GM21447 (cell line): ENCODE data around the gene TPGS1.

Experiments
- ATAC-seq: cut with Tn5 transposase; IDR thresholded peaks from one replicate; pipeline ENCODE4 v1.9.1; 2021; ENCODE audit not compliant: unreplicated experiment

Gene TPGS1, protein sequence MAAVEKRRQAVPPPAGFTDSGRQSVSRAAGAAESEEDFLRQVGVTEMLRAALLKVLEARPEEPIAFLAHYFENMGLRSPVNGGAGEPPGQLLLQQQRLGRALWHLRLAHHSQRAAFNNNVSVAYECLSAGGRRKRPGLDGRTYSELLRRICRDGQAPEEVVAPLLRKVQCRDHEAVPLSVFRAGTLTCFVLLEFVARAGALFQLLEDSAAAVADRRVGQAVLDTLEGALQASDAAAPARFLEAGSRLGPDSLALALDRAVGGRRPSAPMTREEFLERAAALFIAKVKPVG

GRCh38 chr19:507286-508203 is at the start of gene TPGS1:
Gene TPGS1 (plus strand): TSS chr19:507497. CDS start chr19:507507, 10 bp downstream.
- peak; percentile 58 for ATAC-seq

GRCh38 chr19:457636-458035 is 49.7 kb upstream of the TPGS1 start:
- no peak for ATAC-seq

DNA sequence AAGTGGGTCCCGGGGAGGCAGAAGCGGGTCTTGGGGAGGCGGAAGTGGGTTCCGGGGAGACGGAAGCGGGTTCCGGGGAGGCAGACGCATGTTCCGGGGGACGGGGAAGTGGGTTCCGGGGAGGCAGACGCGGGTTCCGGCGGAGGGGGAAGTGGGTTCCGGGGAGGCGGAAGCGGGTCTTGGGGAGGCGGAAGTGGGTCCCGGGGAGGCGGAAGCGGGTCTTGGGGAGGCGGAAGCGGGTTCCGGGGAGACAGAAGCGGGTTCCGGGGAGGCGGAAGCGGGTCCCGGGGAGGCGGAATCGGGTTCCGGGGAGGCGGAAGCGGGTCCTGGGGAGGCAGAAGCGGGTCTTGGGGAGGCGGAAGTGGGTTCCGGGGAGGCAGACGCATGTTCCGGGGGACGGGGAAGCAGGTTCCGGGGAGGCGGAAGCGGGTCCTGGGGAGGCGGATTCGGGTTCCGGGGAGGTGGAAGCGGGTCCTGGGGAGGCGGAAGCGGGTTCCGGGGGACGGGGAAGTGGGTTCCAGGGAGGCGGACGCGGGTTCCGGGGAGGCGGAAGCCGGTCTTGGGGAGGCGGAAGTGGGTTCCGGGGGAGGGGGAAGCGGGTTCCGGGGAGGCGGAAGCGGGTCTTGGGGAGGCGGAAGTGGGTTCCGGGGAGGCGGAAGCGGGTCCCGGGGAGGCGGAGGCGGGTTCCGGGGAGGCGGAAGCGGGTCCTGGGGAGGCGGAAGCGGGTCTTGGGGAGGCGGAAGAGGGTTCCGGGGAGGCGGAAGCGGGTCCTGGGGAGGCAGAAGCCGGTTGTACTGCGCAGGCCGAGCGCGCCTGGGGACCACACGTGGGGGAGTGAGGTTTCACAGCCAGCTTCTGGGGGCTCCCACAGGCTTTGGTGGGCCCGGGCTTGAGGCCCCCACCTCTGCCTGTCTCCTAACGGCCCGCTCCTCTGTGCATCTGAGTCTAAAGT is 48.9 kb upstream of the TPGS1 start:
- ATAC-seq, result no peak

DNA sequence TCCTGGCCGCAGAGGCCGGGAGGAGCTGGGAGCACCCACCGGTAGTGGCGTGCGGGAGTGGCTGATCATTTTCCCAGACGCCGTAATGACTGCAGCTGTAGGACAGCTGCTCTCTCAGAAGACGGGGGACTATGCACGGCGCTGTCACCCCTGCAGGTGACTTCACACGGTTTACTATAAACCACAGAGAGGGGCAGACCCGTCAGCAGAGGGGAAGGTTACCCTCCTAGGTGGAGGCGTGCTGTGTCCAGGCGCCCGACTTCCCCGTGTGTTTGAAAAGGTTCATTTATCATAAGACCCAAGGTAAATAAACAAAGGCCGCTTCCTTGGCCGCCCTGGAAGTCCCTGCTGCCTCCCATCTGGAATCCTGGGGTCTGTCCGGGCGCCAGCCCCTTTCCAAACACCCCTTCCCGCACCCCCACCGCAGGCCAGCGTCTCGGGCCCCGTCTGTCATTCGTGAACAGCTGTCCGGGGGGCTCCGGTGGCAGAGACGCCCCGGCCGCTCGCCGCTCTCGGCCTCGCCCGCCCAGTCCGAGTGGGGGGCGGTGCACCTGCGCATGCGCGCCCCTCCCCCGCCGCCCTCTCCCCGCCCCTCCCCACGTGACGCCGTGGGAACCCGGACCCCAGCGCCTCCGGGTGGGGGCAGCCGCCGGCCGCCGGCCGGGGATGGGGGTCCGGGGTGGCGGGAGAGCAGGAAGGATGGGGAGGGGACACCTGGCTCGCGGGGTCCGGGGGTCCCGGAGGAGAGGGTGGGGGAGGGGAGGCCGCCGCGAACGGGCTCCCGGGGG is 47.4 kb upstream of the TPGS1 start:
- no peak for ATAC-seq

DNA sequence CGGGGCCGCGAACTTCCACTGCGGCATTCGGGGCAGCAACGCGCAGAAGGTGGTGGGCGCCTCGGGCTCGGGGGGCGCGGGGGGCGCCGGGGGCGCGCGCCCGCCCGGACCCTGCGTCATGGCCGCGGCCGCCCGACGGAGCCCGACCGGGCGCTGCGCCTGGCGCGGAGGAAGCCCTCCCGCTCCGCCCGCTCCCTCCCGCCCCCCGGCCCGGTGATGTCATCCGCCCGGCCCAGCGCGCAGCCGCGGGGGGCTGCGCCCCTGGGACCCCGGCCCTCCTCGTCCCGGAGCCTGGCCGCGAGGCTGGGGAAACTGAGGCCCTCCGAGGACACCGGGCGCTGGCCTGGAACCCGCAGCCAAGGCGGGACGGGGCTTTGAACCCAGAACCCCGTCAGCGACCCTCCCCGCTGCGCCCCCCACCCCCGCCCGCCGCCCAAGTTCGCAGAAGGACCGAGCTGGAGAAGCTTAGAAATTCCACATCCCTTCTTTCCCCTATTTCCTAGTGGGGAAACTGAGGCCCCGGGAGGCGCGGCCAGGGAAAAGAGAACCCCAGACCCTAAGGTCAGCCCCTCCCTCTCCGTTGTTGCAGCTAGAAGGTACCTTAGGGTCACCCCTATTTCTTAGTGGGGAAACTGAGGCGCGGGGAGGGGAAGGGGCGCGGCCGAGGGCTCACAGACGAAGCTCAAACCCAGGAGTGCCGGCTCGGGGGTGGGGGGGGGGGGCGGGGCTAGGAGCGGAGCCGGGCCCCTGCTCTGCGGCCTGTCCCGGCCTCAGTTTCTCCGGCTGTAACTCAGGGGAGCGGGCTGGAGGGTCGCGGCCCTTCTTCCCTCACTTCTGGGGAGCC is 46.2 kb upstream of the TPGS1 start, which contains the start of gene SHC2:
Gene SHC2 (minus strand): TSS at position 157 of the 844 bp plus-strand sequence. CDS start 37 bp downstream, at position 120.
- no peak for ATAC-seq

DNA sequence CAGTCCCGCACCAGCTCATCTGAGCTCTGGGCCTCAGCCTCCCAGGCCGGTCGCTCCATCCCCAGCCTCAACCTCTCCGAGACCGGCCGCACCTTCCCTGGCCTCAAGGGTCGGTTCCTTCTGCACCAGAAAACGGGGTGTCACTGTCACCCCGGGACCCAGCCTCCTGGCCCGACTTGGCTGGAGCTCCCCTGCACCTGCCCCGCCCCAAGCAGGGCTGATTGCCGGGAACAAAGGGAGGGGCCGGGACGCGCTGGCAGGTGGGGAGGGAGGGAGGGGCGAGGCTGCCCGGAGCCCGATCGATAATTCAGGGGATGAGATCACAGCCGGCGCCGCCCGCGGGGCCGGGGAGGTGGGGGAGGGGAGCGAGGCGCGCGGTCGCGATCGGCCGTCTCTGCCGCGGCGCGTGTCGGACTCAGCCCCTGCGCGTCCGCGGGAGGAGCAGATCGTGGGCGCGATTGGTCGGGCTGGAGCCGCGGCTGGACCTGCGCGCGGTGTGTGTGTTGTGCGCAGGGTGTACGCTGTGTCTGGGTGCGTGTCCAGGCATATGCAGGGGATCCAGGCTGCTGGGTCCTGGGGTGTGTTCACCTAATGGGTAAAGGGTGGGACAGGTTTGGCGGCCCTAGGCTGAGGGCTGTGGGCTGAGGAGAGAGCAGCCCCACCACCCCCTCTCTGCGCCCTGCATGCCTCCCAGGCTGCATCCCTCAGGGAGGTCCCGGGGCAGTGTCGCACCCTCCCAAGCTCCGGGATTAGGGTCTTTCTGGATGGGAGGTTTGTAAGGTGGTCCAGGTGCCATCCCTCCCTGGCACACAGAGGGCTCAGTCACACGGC is 45.4 kb upstream of the TPGS1 start:
- no peak for ATAC-seq

DNA sequence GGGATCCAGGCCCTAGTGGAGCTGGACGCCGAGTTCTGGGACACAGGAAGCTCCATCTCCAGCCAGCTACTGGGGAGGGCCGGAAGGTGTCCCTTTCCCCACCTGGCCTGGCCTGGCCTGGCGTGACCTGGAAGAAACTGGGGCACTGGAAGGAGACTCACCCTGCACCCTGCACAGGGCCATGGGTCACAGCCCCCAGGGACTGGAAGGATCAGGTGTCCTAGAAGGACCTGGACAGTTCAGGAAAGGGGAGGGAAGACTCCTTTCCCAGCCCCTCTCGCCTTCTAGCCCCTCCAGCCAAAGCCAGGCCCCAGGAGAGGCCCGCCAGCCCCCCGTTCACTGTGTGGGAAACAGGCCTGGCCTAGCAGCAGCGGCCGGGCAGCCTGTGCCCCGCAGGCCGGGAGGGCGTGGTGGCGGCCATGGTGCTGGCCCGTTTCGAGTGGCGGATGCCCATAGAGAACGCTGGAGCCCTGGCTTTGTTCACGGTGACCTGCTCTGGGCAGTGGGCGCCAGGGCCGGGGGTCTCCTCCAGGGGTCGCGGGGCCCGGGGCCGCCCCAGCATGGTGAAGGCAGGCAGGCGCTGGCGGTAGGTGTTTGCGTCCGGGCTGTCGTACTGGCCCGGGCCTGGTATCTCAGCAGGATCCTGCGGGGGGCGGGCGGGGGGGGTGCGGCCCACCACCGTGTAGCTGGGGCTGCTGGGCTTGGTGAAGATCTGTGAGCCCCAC is 43.7 kb upstream of the TPGS1 start:
- ATAC-seq, result no peak

GRCh38 chr19:464208-464545 is 43.1 kb upstream of the TPGS1 start:
- ATAC-seq, result no peak

DNA sequence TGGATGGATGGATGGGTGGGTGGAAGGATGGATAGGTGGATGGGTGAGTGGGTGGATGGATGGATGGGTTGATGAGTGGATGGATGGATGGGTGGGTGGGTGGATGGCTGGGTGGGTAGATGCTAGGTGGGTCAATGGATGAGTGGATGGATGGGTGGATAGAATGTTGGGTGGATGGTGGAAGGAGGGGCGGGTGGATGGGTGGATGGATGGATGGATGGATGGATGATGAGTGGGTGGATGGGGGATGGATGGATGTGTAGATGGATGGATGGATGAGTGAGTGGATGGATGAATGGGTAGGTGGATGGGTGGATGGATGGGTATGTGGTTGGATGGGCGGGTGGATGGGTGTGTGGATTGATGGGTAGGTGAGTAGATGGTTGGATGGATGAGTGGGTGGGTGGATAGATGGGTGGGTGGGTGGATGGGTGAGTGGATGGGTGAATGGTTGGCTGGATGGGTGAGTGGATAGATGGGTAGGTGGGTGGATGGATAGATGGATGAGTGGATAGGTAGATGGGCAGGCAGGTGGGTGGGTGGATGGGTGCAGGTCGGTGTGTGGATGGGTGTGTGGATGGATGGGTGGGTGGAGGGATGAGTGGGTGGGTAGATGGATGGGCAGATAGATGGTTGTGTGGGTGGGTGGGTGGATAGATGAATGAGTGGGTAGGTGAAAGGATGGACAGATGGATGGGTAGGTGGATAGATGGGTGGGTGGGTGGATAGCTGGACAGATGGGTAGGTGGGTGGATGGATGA is 42.1 kb upstream of the TPGS1 start:
- no peak for ATAC-seq

GRCh38 chr19:467554-467953 is 39.7 kb upstream of the TPGS1 start:
- ATAC-seq, result no peak

GRCh38 chr19:468587-469256 is 38.6 kb upstream of the TPGS1 start:
- no peak for ATAC-seq

- no peak for ATAC-seq
Observed at GRCh38 chr19:469833-470232, 37.5 kb upstream of the TPGS1 start.

GRCh38 chr19:470701-471100 is 36.6 kb upstream of the TPGS1 start:
- no peak for ATAC-seq

GRCh38 chr19:472005-472858 is 35.1 kb upstream of the TPGS1 start:
- ATAC-seq, result no peak
